Loucy (cell line): ENCODE data around the gene CELF4.

Experiments used
- H2AFZ ChIP-seq: fragments of 200-600 bp; sonication (generic); 2 replicates; pipeline ENCODE4 v1.6.0; 2016; ENCODE audit warnings: antibody characterized with exemption, mild to moderate bottlenecking, low read length, moderate library complexity
- H3F3A ChIP-seq: fragments of 200-600 bp; 2 replicates; pipeline ENCODE4 v1.6.0; 2016; ENCODE audit warnings: antibody characterized with exemption, low read depth, mild to moderate bottlenecking
- H3K27me3 ChIP-seq: fragments of 200-600 bp; sonication (generic); 2 replicates; pipeline ENCODE4 v1.6.1; 2014; ENCODE audit warnings: low read length, mild to moderate bottlenecking; ENCODE audit not compliant: insufficient read depth, poor library complexity, severe bottlenecking
- H3K36me3 ChIP-seq: fragments of 200-600 bp; sonication (generic); 2 replicates; pipeline ENCODE4 v1.6.1; 2016; ENCODE audit warnings: low read length; ENCODE audit not compliant: insufficient read depth
- H3K4me1 ChIP-seq: fragments of 200-600 bp; sonication (generic); 2 replicates; pipeline ENCODE4 v1.5.1; 2014; ENCODE audit warnings: low read length, mild to moderate bottlenecking; ENCODE audit not compliant: insufficient read depth, poor library complexity, severe bottlenecking
- H3K4me2 ChIP-seq: fragments of 200-600 bp; sonication (generic); 2 replicates; pipeline ENCODE4 v1.6.0; 2014; ENCODE audit warnings: antibody characterized with exemption, low read length, low read depth, mild to moderate bottlenecking; ENCODE audit not compliant: poor library complexity, severe bottlenecking
- H3K4me3 ChIP-seq: fragments of 200-600 bp; sonication (generic); 2 replicates; pipeline ENCODE4 v1.5.1; 2014; ENCODE audit warnings: low read length, mild to moderate bottlenecking, mixed read lengths; ENCODE audit not compliant: poor library complexity, severe bottlenecking
- H3K79me2 ChIP-seq: fragments of 200-600 bp; sonication (generic); 2 replicates; pipeline ENCODE4 v1.6.1; 2014; ENCODE audit warnings: low read length; ENCODE audit not compliant: insufficient read depth
- H3K9ac ChIP-seq: fragments of 200-600 bp; sonication (generic); 2 replicates; pipeline ENCODE4 v1.6.0; 2014; ENCODE audit warnings: mild to moderate bottlenecking, low read depth, low read length, moderate library complexity; ENCODE audit not compliant: poor library complexity, severe bottlenecking
- H3K9me2 ChIP-seq: fragments of 200-600 bp; sonication (generic); replicated peaks from 2 replicates; pipeline ENCODE4 v1.6.1; 2016; ENCODE audit warnings: low read depth, low read length, mixed read lengths
- H3K9me3 ChIP-seq: fragments of 200-600 bp; sonication (generic); 2 replicates; pipeline ENCODE4 v1.6.1; 2014; ENCODE audit warnings: mild to moderate bottlenecking, antibody characterized with exemption, low read length, low read depth; ENCODE audit not compliant: insufficient read depth
- H4K20me1 ChIP-seq: fragments of 200-600 bp; sonication (generic); 2 replicates; pipeline ENCODE4 v1.6.0; 2014; ENCODE audit warnings: antibody characterized with exemption, low read length, mild to moderate bottlenecking; ENCODE audit not compliant: insufficient read depth, poor library complexity, severe bottlenecking
- CTCF ChIP-seq: fragments of 200-600 bp; sonication (generic); conservative IDR thresholded peaks from 2 replicates; pipeline ENCODE4 v1.5.1; 2014; ENCODE audit warnings: mild to moderate bottlenecking, antibody characterized with exemption, low read length
- EZH2phosphoT487 ChIP-seq: fragments of 200-600 bp; IDR thresholded peaks from 2 replicates; pipeline ENCODE4 v1.6.1; 2018; ENCODE audit warnings: antibody characterized with exemption, mild to moderate bottlenecking, moderate library complexity, borderline replicate concordance

CELF4 gene

GRCh38 chr18:37390687-37391086 is 174.9 kb downstream of the CELF4 start:
- Histone ChIP-seq H3K36me3 (no peaks in the 10 kb centered on the region), H3K4me3 (no peak overlapping the region), H4K20me1 (no peaks in the 10 kb centered on the region), H3K9me2 (no peaks in the 10 kb centered on the region), H3K27me3 (no peaks in the 10 kb centered on the region), H3K79me2 (no peaks in the 10 kb centered on the region), H3K4me2 (no peak overlapping the region), H2AFZ (no peak overlapping the region), H3K4me1 (no peaks in the 10 kb centered on the region), H3K9ac (no peak overlapping the region), H3K9me3 (no peaks in the 10 kb centered on the region), H3F3A (no peaks in the 10 kb centered on the region)
- TF ChIP-seq EZH2phosphoT487 (no peak), CTCF (no peak)

- no peaks in the 10 kb centered on the region for H3K9me3 ChIP-seq
- no peak overlapping the region for H3K4me2 ChIP-seq
- H3K4me3 ChIP-seq, result no peak overlapping the region
- no peaks in the 10 kb centered on the region for H4K20me1 ChIP-seq
- H3F3A ChIP-seq, result no peaks in the 10 kb centered on the region
- no peaks in the 10 kb centered on the region for H3K79me2 ChIP-seq
- TF ChIP-seq CTCF, result no peak
- no peak for TF ChIP-seq EZH2phosphoT487
- H3K36me3 ChIP-seq, result no peaks in the 10 kb centered on the region
- no peak overlapping the region for H3K9ac ChIP-seq
- no peaks in the 10 kb centered on the region for H3K9me2 ChIP-seq
- H3K4me1 ChIP-seq, result no peaks in the 10 kb centered on the region
- H2AFZ ChIP-seq, result no peak overlapping the region
- H3K27me3 ChIP-seq, result no peaks in the 10 kb centered on the region
These were observed 175.8 kb downstream of the CELF4 start for GRCh38 chr18:37389684-37390368.

GRCh38 chr18:37389041-37389440 is 176.6 kb downstream of the CELF4 start:
- H2AFZ ChIP-seq, result no peak overlapping the region
- no peaks in the 10 kb centered on the region for H3K36me3 ChIP-seq
- TF ChIP-seq CTCF, result no peak
- TF ChIP-seq EZH2phosphoT487, result no peak
- H3K27me3 ChIP-seq, result no peaks in the 10 kb centered on the region
- no peaks in the 10 kb centered on the region for H3K9me2 ChIP-seq
- no peak overlapping the region for H3K9ac ChIP-seq
- H3F3A ChIP-seq, result no peaks in the 10 kb centered on the region
- H3K9me3 ChIP-seq, result no peaks in the 10 kb centered on the region
- H3K4me3 ChIP-seq, result no peak overlapping the region
- no peaks in the 10 kb centered on the region for H3K79me2 ChIP-seq
- H4K20me1 ChIP-seq, result no peaks in the 10 kb centered on the region
- H3K4me1 ChIP-seq, result no peaks in the 10 kb centered on the region
- no peak overlapping the region for H3K4me2 ChIP-seq
